ENCODE data around the gene CHD5.
A peak's percentile ranks its signal among the peaks of the same experiment; 100 is the strongest.
"Not testable (repeated sequence)": the region's sequence is repeated elsewhere in the genome, so short reads cannot be mapped to it uniquely, and the experiment has no call there.

Gene CHD5
- total RNA-seq = 0.44 to 0.77 (median 0.52) reads per million in 3 donors

DNA sequence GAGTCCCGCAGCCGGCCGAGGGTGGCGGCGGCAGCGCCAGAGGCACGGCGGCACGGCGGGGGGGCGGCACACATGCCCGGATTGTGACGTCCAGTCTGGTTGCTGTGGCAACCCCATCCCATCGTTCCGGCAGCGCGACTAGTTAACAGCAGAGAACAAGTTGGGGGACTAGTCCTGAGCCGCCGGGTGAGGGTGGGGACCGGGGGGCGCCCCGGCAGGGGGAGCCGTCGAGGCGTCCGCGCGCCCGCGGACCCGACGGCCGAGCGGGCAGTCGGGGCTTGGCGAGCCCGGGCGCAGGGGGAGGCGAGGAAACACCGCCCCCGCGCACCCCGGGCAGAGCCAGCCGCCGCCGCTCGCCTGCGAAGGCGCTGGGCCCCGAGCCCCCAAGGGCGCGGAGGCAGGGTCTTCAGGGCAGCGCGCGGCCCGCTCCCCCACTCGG, at the start of gene CHD5:
CHD5 (minus strand) TSS at position 54 of the 439 bp plus-strand sequence. CDS start 298 bp downstream, outside the sequence.
- peak in 1 of 3 donors; percentile 8 for DNase-seq
- no peaks in the 10 kb centered on the region for H3K36me3 ChIP-seq (ENCODE audit: control insufficient read depth, insufficient read depth, low read length)
- no peak within 1 kb of the TSS for H3K27ac ChIP-seq (ENCODE audit: insufficient read depth, low read length, poor library complexity, severe bottlenecking)
- peaks cover 16% of the 10 kb centered on the region for H3K4me1 ChIP-seq (ENCODE audit: control insufficient read depth, insufficient read depth, low read length, poor library complexity, severe bottlenecking)
- H3K9me3 ChIP-seq (ENCODE audit: control insufficient read depth, low read length) = no peaks in the 10 kb centered on the region
- H3K4me3 ChIP-seq (ENCODE audit: insufficient read depth, low read depth, low read length, poor library complexity, severe bottlenecking) = peak within 1 kb of the TSS; percentile 7
- H3K27me3 ChIP-seq (replicated peaks; ENCODE audit: control insufficient read depth, insufficient read depth, low read length, poor library complexity, severe bottlenecking) = peaks cover 33% of the 10 kb centered on the region

DNA sequence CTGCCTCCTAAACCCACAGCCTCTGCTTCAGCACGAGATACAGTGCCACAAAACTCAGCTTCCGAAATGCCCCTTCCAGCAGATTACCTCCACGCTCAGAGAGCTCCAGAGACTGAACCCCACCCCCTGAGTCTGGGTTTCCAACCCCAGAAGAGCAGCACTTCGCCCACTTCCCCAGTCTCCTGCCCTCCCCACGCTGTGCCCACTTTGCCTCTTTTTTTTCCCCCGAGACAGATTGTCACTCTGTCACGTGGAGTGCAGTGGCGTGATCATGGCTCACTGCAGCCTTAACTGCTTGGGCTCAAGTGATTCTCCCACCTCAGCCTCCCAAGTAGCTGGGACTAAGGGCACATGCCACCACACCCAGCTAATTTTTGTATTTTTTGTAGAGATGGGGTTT, 45.5 kb upstream of the CHD5 start:
- DNase-seq = no peak
- H3K9me3 ChIP-seq (ENCODE audit: control insufficient read depth, low read length) = no peaks in the 10 kb centered on the region
- no peak overlapping the region for H3K4me3 ChIP-seq (ENCODE audit: insufficient read depth, low read depth, low read length, poor library complexity, severe bottlenecking)
- H3K36me3 ChIP-seq (ENCODE audit: control insufficient read depth, insufficient read depth, low read length) = peaks cover 50% of the 10 kb centered on the region
- no peaks in the 10 kb centered on the region for H3K4me1 ChIP-seq (ENCODE audit: control insufficient read depth, insufficient read depth, low read length, poor library complexity, severe bottlenecking)
- H3K27me3 ChIP-seq (replicated peaks; ENCODE audit: control insufficient read depth, insufficient read depth, low read length, poor library complexity, severe bottlenecking) = no peaks in the 10 kb centered on the region
- H3K27ac ChIP-seq (ENCODE audit: insufficient read depth, low read length, poor library complexity, severe bottlenecking) = no peak overlapping the region

DNA sequence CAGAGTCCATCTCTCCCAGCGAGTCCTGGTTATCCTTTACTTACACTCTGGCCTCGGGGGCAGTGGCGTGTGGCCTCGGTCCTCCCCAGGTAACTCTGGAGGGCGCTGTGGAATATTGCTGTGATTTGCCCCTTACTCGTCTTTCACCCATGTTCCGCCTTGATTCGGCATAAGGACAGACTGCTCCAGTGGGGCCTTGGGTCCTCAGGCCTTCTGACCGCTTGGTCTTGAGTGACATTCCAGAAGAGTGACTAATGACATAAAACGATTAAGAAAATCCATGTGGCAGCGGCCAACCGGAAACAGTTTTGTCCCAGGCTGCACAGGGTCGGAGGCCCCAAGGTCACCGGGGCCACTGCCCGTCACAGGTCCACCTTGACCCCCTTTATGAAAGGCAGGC, 44.6 kb upstream of the CHD5 start:
- no peak for DNase-seq
- Histone ChIP-seq H3K36me3 (ENCODE audit: control insufficient read depth, insufficient read depth, low read length) (peaks cover 50% of the 10 kb centered on the region), H3K9me3 (ENCODE audit: control insufficient read depth, low read length) (no peaks in the 10 kb centered on the region), H3K4me1 (ENCODE audit: control insufficient read depth, insufficient read depth, low read length, poor library complexity, severe bottlenecking) (no peaks in the 10 kb centered on the region), H3K27me3 (replicated peaks; ENCODE audit: control insufficient read depth, insufficient read depth, low read length, poor library complexity, severe bottlenecking) (no peaks in the 10 kb centered on the region), H3K4me3 (ENCODE audit: insufficient read depth, low read depth, low read length, poor library complexity, severe bottlenecking) (no peak overlapping the region), H3K27ac (ENCODE audit: insufficient read depth, low read length, poor library complexity, severe bottlenecking) (no peak overlapping the region)

DNA sequence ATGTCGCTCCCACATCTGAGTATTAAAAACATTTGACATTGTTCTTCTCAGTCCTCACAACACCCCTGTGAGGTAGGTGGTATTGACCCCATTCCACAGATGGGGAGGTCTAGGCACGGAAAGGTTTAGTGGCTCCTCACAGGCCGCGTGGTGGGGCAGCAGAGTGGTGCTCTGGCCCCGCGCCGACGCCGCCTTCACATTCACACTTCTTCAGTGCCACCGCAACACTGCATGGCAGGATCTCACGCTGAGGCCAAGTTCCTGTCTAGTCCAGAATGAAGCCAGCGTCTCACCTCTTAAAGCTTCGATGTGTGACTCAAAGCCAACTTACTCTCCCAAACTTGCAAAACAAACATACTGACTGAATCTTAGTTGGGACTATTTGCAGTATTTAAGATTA, 43.5 kb upstream of the CHD5 start:
- DNase-seq = no peak
- H3K36me3 ChIP-seq (ENCODE audit: control insufficient read depth, insufficient read depth, low read length) = peaks cover 47% of the 10 kb centered on the region

DNA sequence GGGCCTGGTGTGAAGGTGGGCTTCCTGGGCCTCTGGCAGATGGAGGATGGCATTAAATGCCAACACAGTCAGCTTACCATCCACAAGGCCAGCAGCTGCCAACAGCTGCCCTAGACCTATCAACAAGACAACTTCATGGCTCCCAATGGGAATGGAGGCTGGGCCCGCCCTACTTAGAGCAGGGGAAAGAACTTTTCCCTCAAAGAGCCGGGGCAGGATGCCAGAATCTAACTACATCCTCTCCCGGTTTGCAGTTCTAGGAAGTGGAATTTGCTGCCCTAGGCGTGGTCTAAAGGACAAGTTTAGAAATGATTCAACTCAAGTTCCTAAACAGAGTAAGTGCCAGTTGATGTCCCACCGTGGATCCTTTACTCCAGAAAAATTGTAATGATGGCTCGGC, 42.5 kb upstream of the CHD5 start:
- H3K36me3 ChIP-seq (ENCODE audit: control insufficient read depth, insufficient read depth, low read length) = peaks cover 43% of the 10 kb centered on the region
- no peak for DNase-seq

More for the DNA sequence above, 43.5 kb upstream of the CHD5 start:
- H3K4me1 ChIP-seq (ENCODE audit: control insufficient read depth, insufficient read depth, low read length, poor library complexity, severe bottlenecking) = no peaks in the 10 kb centered on the region
- H3K9me3 ChIP-seq (ENCODE audit: control insufficient read depth, low read length) = no peaks in the 10 kb centered on the region
- no peak overlapping the region for H3K27ac ChIP-seq (ENCODE audit: insufficient read depth, low read length, poor library complexity, severe bottlenecking)
- no peaks in the 10 kb centered on the region for H3K27me3 ChIP-seq (replicated peaks; ENCODE audit: control insufficient read depth, insufficient read depth, low read length, poor library complexity, severe bottlenecking)
- no peak overlapping the region for H3K4me3 ChIP-seq (ENCODE audit: insufficient read depth, low read depth, low read length, poor library complexity, severe bottlenecking)

DNA sequence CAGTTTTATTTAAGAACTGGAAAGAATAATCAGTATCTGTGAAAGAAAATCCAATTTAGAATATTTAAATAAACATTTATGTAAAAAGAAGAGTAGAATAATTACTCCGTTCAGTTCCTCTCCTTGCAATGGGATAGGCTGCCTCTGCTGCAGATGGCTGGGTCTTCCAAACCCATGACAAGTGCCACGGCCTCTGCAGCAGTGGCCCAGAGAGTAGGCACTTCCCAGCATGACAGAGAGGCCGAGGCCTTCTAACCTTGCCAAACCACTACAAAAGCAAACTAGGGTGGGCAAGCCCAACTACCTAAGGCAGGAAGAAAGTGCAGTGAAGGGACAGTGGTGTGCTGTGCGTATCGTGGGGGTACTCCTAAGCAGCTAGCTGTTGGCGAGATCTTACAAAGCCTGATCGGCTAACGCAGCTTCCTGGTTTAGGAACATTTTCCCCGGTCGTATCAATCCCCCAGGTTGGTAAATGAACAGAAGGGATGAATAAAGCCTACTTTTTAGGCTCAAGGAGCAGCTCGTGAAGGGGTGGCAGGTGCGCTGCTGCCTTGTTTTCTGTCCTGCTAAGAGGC, 41.2 kb upstream of the CHD5 start:
- Histone ChIP-seq H3K27me3 (replicated peaks; ENCODE audit: control insufficient read depth, insufficient read depth, low read length, poor library complexity, severe bottlenecking) (no peaks in the 10 kb centered on the region), H3K4me3 (ENCODE audit: insufficient read depth, low read depth, low read length, poor library complexity, severe bottlenecking) (no peak overlapping the region), H3K36me3 (ENCODE audit: control insufficient read depth, insufficient read depth, low read length) (peaks cover 32% of the 10 kb centered on the region), H3K4me1 (ENCODE audit: control insufficient read depth, insufficient read depth, low read length, poor library complexity, severe bottlenecking) (no peaks in the 10 kb centered on the region), H3K27ac (ENCODE audit: insufficient read depth, low read length, poor library complexity, severe bottlenecking) (no peak overlapping the region), H3K9me3 (ENCODE audit: control insufficient read depth, low read length) (no peaks in the 10 kb centered on the region)
- no peak for DNase-seq

More for the DNA sequence above, 42.5 kb upstream of the CHD5 start:
- no peaks in the 10 kb centered on the region for H3K9me3 ChIP-seq (ENCODE audit: control insufficient read depth, low read length)
- no peaks in the 10 kb centered on the region for H3K27me3 ChIP-seq (replicated peaks; ENCODE audit: control insufficient read depth, insufficient read depth, low read length, poor library complexity, severe bottlenecking)
- no peak overlapping the region for H3K4me3 ChIP-seq (ENCODE audit: insufficient read depth, low read depth, low read length, poor library complexity, severe bottlenecking)
- H3K4me1 ChIP-seq (ENCODE audit: control insufficient read depth, insufficient read depth, low read length, poor library complexity, severe bottlenecking) = no peaks in the 10 kb centered on the region
- H3K27ac ChIP-seq (ENCODE audit: insufficient read depth, low read length, poor library complexity, severe bottlenecking) = no peak overlapping the region

DNA sequence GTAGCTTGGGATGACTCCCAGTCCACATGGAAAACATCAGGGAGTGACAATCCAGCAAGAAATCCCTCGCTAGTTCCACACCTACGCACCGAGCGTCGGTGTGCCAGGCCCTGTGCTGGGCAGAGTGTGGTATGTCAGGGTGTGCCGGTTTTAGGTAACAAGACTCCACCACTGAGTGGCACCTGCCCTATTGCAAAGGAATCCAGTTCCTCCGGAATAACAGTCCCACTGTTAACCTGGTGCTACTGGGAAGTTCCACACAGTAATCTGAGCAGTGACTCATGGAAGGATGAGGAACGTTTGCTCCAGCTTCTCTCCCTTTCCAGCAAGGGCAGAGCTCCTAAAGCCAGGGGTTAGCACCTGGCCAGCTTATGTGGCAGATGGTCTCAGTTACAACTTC, 40.1 kb upstream of the CHD5 start:
- Histone ChIP-seq H3K27me3 (replicated peaks; ENCODE audit: control insufficient read depth, insufficient read depth, low read length, poor library complexity, severe bottlenecking) (no peaks in the 10 kb centered on the region), H3K4me3 (ENCODE audit: insufficient read depth, low read depth, low read length, poor library complexity, severe bottlenecking) (no peak overlapping the region), H3K36me3 (ENCODE audit: control insufficient read depth, insufficient read depth, low read length) (peaks cover 21% of the 10 kb centered on the region), H3K27ac (ENCODE audit: insufficient read depth, low read length, poor library complexity, severe bottlenecking) (no peak overlapping the region), H3K4me1 (ENCODE audit: control insufficient read depth, insufficient read depth, low read length, poor library complexity, severe bottlenecking) (no peaks in the 10 kb centered on the region), H3K9me3 (ENCODE audit: control insufficient read depth, low read length) (no peaks in the 10 kb centered on the region)
- no peak for DNase-seq

DNA sequence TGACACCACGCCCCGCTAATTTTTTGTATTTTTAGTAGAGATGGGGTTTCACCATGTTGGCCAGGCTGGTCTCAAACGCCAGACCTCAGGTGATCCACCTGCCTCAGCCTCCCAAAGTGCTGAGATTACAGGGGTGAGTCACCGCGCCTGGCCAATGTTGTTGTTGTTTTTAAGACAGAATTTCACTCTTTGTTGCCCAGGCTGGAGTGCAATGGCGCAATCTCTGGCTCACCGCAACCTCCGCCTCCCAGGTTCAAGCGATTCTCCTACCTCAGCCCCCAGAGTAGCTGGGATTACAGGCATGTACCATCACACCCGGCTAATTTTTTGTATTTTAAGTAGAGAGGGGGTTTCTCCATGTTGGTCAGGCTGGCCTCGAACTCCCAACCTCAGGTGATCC, 39.5 kb upstream of the CHD5 start:
- not testable (repeated sequence) for H3K4me1 ChIP-seq (ENCODE audit: control insufficient read depth, insufficient read depth, low read length, poor library complexity, severe bottlenecking); H3K27ac ChIP-seq (ENCODE audit: insufficient read depth, low read length, poor library complexity, severe bottlenecking); H3K27me3 ChIP-seq (replicated peaks; ENCODE audit: control insufficient read depth, insufficient read depth, low read length, poor library complexity, severe bottlenecking); H3K4me3 ChIP-seq (ENCODE audit: insufficient read depth, low read depth, low read length, poor library complexity, severe bottlenecking); DNase-seq; H3K9me3 ChIP-seq (ENCODE audit: control insufficient read depth, low read length)
- peaks cover 15% of the 10 kb centered on the region for H3K36me3 ChIP-seq (ENCODE audit: control insufficient read depth, insufficient read depth, low read length)

DNA sequence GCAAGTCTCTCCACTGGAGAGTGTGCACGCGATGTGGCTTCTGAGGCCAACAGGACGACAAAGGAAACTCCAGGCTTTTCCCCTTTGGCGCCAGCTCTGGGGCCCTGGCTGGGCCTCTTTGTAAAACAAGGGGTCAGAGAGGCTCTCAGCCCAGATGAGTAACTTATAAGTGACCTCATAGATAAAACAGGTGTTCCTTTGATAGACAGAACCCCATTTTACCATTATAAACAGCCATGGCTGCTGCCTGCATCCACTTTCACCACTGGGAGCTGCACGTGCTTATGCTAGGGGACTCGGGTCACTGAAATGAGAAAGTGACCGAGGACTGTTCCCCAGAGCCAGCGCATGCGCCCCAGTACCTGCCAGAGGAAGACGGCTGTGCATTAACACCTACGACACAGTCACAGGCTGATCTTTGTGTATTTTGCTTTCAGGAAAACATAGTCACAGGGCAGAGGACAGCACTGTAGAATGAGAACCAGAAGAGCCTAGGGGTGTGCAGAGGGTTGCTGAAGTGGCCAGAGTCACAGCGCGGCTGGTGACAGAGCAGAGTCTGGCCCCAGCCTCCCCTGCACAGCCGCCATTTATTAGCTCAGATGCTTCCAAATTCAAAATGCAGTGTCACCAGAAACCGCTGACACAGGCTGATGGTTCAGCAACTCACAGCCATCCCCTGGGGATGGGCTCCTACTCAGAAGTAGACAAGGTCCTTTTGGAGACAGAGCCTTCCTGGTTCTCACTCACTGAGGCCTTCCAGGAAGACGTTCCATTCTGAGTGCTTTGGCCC, 38.4 kb upstream of the CHD5 start:
- H3K27me3 ChIP-seq (replicated peaks; ENCODE audit: control insufficient read depth, insufficient read depth, low read length, poor library complexity, severe bottlenecking) = no peaks in the 10 kb centered on the region
- no peak overlapping the region for H3K4me3 ChIP-seq (ENCODE audit: insufficient read depth, low read depth, low read length, poor library complexity, severe bottlenecking)
- H3K36me3 ChIP-seq (ENCODE audit: control insufficient read depth, insufficient read depth, low read length) = peaks cover 7% of the 10 kb centered on the region
- no peaks in the 10 kb centered on the region for H3K9me3 ChIP-seq (ENCODE audit: control insufficient read depth, low read length)
- no peaks in the 10 kb centered on the region for H3K4me1 ChIP-seq (ENCODE audit: control insufficient read depth, insufficient read depth, low read length, poor library complexity, severe bottlenecking)
- no peak for DNase-seq
- H3K27ac ChIP-seq (ENCODE audit: insufficient read depth, low read length, poor library complexity, severe bottlenecking) = no peak overlapping the region

DNA sequence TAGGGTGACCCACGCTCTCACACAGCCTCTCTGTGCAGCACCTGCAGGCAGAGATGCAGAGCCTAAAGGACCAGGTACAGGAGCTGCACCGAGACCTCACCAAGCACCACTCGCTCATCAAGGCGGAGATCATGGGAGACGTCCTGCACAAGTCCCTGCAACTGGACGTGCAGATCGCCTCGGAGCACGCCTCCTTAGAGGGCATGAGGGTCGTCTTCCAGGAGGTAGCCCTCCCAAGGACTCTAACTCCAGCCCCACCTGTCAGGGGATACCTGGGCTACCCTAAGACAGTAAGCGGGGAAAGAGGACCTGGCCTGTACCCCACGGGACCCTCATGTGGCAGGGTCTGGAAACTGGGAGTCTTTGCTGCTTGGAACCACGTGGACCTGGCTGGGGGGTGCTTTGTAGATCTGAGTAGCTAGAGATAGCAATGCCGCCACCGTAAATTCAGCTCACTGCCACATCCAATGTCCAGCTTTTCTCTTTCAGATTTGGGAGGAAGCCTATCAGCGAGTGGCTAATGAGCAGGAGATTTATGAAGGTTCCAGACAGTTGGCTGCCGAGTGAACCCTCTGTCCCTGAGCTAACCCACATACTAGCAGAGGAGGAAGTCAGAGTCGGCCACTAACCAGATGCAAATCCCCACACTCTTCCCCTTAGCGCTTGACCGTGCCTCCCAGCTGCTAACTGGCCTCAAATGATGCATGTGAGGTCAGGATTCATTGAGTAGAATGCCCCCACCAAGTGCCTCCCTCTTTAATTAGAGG, 32.3 kb upstream of the CHD5 start:
- Histone ChIP-seq H3K27ac (ENCODE audit: insufficient read depth, low read length, poor library complexity, severe bottlenecking) (no peak overlapping the region), H3K36me3 (ENCODE audit: control insufficient read depth, insufficient read depth, low read length) (no peaks in the 10 kb centered on the region), H3K4me3 (ENCODE audit: insufficient read depth, low read depth, low read length, poor library complexity, severe bottlenecking) (no peak overlapping the region), H3K27me3 (replicated peaks; ENCODE audit: control insufficient read depth, insufficient read depth, low read length, poor library complexity, severe bottlenecking) (no peaks in the 10 kb centered on the region), H3K4me1 (ENCODE audit: control insufficient read depth, insufficient read depth, low read length, poor library complexity, severe bottlenecking) (peaks cover 11% of the 10 kb centered on the region), H3K9me3 (ENCODE audit: control insufficient read depth, low read length) (no peaks in the 10 kb centered on the region)
- DNase-seq = no peak
